ENCODE measurements around the gene STEAP4. TPM values are rescaled to one million over a fixed set of nuclear protein-coding genes. Genes with fewer than 3 reads are reported as not detected.
A peak's percentile ranks its signal among the peaks of the same experiment; 100 is the strongest.

Gene STEAP4
- total RNA-seq, 2 donors from 2014 or later, result 9.6 to 44.2 TPM

DNA sequence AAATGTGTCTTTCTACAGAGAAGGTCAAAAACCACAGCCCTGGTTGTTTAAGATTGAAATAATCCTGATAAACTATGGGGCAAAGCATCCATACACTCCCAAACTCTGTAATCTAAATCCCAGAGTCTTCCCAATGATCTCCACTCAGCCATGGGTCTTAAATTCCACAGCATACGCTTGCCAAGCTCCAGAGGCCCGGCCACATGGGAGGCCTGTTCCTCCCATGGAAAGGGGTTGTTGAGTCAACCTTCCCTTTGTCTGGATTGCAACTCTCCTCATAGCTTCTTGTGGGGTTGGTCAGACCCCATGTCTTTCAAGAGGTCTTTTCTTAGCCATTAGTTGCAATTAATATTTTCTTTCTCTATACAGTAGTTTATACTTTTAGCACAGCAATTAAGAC, 718 bp upstream of the STEAP4 start:
- H3K36me3 ChIP-seq, result no peaks in the 10 kb centered on the region
- H3K4me3 ChIP-seq, result peak overlapping the region in 1 of 2 donors; percentile 57
- no peaks in the 10 kb centered on the region for H3K27me3 ChIP-seq
- TF ChIP-seq, protein P1, sequence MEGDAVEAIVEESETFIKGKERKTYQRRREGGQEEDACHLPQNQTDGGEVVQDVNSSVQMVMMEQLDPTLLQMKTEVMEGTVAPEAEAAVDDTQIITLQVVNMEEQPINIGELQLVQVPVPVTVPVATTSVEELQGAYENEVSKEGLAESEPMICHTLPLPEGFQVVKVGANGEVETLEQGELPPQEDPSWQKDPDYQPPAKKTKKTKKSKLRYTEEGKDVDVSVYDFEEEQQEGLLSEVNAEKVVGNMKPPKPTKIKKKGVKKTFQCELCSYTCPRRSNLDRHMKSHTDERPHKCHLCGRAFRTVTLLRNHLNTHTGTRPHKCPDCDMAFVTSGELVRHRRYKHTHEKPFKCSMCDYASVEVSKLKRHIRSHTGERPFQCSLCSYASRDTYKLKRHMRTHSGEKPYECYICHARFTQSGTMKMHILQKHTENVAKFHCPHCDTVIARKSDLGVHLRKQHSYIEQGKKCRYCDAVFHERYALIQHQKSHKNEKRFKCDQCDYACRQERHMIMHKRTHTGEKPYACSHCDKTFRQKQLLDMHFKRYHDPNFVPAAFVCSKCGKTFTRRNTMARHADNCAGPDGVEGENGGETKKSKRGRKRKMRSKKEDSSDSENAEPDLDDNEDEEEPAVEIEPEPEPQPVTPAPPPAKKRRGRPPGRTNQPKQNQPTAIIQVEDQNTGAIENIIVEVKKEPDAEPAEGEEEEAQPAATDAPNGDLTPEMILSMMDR (IDR thresholded peaks at IDR 0.05), result no peak
- DNase-seq (ENCODE audit: low spot score), result no peak
- H3K4me1 ChIP-seq, result peaks cover 0 to 37% of the 10 kb centered on the region in 2 donors
- no peaks in the 10 kb centered on the region for H3K9me3 ChIP-seq
- H3K27ac ChIP-seq, result peak overlapping the region; percentile 46 to 69

DNA sequence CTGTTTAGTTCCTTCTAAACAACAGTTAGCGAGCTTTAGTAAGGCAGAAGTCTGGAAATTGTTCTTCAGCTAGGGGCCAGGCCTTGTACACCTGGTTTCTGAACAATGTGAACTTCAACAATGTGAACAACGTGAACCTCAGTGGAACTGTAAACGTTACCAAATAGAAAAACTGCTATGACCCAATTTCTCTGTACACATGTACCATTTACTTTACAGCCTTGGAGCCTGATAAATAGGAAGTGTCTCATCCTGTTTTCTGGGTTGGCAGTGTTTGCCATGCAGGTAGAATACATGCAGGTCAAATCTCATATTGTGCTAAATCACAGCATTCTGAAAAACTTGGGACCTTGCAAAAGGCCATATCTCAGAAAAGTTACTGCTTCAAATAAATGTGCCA, 1.6 kb downstream of the STEAP4 start:
- no peak for DNase-seq (ENCODE audit: low spot score)
- Histone ChIP-seq H3K27ac (no peak overlapping the region), H3K36me3 (no peaks in the 10 kb centered on the region), H3K27me3 (no peaks in the 10 kb centered on the region), H3K9me3 (no peaks in the 10 kb centered on the region), H3K4me3 (peak overlapping the region; percentile 41 to 57), H3K4me1 (peaks cover 0 to 17% of the 10 kb centered on the region in 2 donors)
- TF ChIP-seq, protein P1 (IDR thresholded peaks at IDR 0.05), result no peak

DNA sequence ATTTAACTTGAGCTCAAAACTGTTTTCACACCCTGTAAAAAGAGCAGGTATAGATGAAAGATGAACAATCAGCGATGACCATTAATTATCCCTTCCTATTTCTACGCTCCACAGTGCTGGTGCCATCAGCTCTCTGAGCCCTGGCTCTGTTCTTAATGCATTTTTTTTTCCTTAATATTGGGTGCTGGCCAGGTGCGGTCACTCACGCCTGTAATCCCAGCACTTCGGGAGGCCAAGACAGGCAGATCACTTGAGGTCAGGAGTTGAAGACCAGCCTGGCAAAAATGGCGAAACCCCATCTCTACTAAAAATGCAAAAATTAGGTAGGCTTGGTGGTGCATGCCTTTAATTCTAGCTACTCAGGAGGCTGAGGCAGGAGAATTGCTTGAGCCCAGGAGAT, 4.2 kb downstream of the STEAP4 start:
- TF ChIP-seq, protein P1 (IDR thresholded peaks at IDR 0.05), result no peak
- no peak overlapping the region for H3K27ac ChIP-seq
- no peaks in the 10 kb centered on the region for H3K36me3 ChIP-seq
- H3K27me3 ChIP-seq, result no peaks in the 10 kb centered on the region
- peak overlapping the region in 1 of 2 donors; percentile 3 for H3K4me3 ChIP-seq
- no peaks in the 10 kb centered on the region for H3K9me3 ChIP-seq
- no peak for DNase-seq (ENCODE audit: low spot score)
- peaks cover 0 to 16% of the 10 kb centered on the region in 2 donors for H3K4me1 ChIP-seq

DNA sequence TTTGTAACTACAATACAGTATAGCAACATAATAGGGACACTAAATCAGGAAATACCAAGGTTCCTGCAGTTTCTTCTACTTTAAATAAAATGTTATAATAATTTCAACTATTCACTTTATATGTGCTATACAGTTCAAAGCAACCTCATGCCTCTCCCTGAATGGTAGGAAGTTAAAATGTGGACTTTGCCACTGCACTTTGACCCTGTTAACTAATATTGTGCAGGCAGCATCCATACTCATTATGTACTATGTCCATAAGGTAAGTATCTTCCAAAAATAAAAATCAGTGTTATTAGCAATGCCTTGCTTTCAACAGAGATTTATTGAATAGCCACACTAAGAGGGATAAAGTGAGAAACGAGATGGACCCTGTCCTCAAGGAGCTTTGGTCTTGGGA, 4.8 kb downstream of the STEAP4 start:
- Histone ChIP-seq H3K9me3 (no peaks in the 10 kb centered on the region), H3K4me1 (peaks cover 0 to 10% of the 10 kb centered on the region in 2 donors), H3K36me3 (no peaks in the 10 kb centered on the region), H3K27me3 (no peaks in the 10 kb centered on the region), H3K4me3 (peak overlapping the region in 1 of 2 donors; percentile 3), H3K27ac (no peak overlapping the region)
- TF ChIP-seq, protein P1 (IDR thresholded peaks at IDR 0.05), result no peak
- no peak for DNase-seq (ENCODE audit: low spot score)

DNA sequence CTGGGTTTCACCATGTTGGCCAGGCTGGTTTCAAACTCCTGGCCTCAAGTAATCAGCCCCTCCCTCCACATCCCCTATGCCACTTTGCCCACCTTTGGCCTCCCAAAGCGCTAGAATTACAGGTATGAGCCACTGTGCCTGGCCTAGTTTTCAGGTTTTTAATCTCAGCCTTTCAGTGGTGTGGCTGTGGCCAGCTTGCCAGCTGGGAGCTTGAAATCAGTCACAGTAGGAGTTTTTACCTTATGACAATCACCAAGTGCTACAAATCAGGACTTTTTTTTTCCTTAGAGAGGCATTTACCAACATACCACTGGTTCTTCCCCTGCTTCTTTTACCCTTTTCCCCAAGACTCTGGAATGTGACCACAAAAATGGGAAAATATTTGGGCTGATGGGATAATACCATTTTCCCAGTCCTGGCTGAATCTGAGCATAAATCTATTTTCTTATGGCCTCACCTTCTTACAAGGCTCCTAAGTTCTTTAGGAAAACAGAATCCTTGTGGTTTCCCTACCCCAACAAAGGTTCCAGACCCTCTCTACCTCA, 6.2 kb downstream of the STEAP4 start:
- Histone ChIP-seq H3K27me3 (no peaks in the 10 kb centered on the region), H3K9me3 (no peaks in the 10 kb centered on the region), H3K36me3 (no peaks in the 10 kb centered on the region), H3K4me1 (peaks cover 0 to 4% of the 10 kb centered on the region in 2 donors), H3K27ac (no peak overlapping the region), H3K4me3 (no peak overlapping the region)
- TF ChIP-seq, protein P1 (IDR thresholded peaks at IDR 0.05), result no peak
- DNase-seq (ENCODE audit: low spot score), result no peak

DNA sequence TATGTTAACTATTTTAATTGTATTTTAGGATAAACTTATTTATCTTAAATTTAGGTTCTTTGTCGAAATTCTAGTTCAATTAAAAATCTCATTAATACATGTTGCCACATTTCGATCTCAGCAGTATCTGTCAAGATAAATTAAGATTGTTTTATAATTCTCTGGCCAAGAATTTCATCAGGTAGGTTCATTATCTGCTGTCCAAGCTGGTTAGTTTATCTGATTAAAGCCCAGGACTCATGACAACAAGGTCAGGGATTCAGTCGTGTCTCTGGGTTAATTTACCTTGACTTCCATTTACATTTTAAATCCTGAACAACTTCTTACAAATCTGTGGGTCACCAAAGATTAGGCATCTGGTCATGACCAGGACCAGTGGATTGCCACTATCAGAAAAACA, 7.6 kb downstream of the STEAP4 start:
- no peak overlapping the region for H3K4me3 ChIP-seq
- H3K27me3 ChIP-seq, result no peaks in the 10 kb centered on the region
- TF ChIP-seq, protein P1 (IDR thresholded peaks at IDR 0.05), result no peak
- H3K4me1 ChIP-seq, result peaks cover 0 to 4% of the 10 kb centered on the region in 2 donors
- DNase-seq (ENCODE audit: low spot score), result no peak
- no peaks in the 10 kb centered on the region for H3K36me3 ChIP-seq
- H3K9me3 ChIP-seq, result no peaks in the 10 kb centered on the region
- H3K27ac ChIP-seq, result no peak overlapping the region

All from right atrium auricular region (tissue), 2 donors.